GM18861 (cell line): ENCODE results near the gene GALNT18.

Source experiments
- ATAC-seq: cut with Tn5 transposase; IDR thresholded peaks from one replicate; pipeline ENCODE4 v1.9.1; 2021; ENCODE audit not compliant: unreplicated experiment

The GALNT18 gene

GRCh38 chr11:11251394-11251970 is 370.3 kb downstream of the GALNT18 start:
- ATAC-seq: peak; percentile 47

- ATAC-seq: no peak
These were observed 371.3 kb downstream of the GALNT18 start for GRCh38 chr11:11250470-11250869.

DNA sequence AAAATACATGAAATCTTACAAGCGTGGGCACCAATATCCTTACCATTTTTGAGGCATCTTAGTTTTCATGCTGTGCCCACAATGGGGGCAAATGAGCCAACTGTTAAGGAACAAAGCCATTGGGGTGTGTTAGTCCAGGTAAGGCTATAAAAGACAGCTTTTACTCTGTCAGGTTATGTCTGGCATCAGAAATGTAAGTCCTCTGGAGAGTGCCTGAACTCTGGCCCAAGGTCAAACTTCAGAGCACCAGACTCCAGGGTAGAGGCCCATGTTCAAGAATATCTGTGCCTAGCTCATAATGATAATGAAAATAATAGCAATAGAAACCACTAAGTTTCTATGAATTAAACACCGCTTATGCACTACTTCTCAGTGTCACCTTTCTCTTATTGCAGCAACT is 374.2 kb downstream of the GALNT18 start:
- ATAC-seq: no peak

DNA sequence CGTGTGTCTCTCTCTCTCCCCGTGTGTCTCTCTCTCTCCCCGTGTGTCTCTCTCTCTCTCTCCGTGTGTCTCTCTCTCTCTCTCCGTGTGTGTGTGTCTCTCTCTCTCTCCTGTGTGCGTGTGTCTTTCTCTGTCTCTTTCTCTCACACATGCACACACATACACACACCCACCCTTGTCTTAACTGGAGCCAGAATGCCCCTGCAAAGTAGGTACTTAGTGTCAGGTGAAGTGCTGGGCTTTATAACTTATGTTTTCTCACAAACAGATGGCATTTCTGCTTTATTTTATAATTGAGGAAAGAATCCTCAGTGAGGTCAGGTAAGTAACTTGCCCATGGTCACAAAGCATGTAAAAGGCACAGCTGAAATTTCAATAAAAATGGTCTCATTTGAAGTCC is 374.7 kb downstream of the GALNT18 start:
- ATAC-seq: no peak

DNA sequence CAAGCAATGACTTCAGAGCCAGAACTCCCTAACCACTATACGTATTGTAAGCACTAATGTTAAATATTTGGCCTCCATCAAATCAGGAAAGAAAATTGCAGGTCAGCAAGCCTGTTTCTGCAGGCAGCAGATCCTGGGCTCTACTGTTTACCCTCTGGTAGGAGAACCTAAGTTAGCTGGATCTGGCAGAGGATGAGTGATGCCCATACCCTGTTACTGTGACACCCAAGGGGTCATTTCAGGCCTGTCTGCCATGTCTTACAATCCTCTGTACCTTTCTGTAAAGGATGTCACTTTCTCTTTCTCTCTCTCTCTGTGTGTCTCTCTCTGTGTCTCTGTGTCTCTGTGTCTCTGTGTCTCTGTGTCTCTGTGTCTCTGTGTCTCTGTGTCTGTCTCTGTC is 375.6 kb downstream of the GALNT18 start:
- ATAC-seq: no peak

DNA sequence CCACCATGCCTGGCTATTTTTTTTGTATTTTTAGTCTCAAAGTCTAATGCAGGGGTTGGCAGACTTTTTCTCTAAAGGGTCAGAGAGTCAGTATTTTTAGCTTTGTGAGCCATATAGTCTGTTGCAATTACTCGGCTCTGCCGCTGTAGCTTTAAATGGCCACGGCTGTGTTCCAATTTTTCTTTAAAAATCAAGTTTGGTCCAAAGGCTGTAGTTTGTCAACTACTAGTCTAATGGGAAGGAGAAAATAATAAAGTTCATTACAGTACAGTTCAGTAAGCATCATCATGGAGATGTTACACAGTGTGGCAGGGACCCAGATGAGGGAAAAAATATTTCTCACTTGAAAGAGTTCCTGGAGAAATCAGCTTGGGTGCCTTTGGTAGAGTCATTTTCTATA is 376.4 kb downstream of the GALNT18 start:
- ATAC-seq: no peak

- no peak for ATAC-seq
These were observed 377.2 kb downstream of the GALNT18 start for GRCh38 chr11:11244470-11245080.

DNA sequence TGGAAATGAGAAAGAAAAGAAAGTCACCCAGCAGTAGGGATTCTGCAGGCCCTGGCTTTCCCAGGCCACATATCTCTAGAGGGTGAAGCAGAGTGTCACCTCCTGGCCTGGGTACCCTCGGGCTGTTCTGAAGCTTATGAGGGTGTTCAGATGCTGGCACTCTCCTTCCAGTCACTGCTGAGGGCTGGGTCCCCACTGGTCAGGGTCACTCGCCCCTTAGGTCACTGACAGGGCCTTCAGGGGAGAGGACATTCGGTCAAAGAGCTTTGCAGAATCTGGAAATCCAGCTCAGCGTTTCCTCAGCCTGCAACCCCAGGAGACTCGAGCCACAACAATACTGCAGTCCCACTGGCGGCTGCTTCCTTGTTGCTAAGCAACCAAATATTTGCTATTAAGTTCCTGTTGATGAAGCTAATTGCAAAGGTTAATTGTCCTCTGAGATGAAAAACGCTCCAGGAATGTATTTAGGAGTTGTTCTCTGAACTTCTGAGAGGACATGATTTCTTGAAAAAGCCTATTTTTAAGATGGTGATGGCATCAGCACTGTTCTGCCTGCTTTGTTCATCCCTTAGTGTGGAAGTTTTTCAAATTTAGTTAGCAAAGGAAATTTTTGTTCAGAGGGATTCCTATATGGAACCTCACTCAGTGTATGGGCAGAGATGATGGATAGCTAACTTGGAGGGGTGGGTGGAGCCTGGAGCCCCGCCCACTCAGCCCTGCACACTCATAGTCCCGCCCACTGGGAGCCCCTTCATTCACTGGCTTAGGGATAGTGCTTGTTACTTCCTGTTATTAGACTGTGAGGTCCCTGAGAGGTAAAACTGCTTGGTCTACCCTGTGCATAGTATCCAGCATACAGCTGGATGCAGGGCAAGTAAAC is 378.0 kb downstream of the GALNT18 start:
- no peak for ATAC-seq

- no peak for ATAC-seq
These were observed 378.6 kb downstream of the GALNT18 start for GRCh38 chr11:11243209-11243589.

- ATAC-seq: no peak
These were observed 380.5 kb downstream of the GALNT18 start for GRCh38 chr11:11241284-11241683.

DNA sequence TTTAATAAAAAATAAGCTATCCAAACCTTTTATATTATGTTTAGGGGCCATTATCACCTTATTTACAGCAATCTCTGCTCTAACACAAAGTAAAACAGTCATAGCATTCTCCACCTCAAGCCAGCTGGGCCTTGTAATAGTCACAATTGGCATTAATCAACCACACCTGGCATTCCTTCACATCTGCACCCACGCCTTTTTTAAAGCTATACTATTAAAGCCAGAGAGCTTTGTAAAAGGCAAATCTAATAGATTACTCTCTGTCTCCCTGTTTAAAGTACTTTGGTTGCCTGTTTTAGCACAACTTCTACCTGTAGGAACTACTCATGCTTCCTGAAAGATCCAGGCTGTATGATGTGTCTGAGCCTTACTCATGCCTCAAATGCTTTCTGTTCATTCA is 381.8 kb downstream of the GALNT18 start:
- no peak for ATAC-seq

DNA sequence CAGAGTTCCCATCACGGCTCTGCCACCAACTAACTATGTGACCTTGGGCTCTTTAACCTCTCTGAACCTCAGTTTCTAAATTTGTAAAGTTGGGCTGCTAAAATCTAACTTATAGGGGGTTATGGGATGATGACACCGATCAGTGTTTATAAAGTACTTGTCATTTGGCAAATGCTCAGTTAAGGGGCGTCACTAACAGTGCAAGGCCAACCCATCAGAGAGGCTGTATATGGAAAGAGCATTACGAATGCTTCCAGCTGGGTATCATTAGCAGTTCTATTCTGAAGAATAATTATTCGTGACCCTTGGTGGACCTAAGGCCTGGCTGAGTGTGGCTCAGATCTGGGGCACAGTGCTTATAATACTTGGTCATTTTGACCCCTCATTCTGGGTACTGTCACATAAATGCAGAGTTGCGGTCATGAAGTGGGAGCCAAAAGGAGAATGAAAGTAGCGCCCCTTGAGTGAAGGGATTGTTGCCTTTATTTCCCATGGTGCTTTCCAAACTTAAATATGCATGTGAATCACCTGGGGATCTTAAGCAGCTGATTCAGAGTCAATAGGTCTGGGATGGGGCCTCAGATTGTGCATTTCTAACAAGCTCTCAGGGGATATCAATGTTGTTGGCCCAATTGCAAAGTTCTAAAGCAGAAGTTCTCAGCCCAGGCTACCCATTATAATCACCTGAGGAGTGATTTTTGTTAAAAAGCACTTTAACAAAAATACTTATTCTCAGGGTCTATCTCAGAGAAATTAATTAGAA is 384.6 kb downstream of the GALNT18 start:
- ATAC-seq: no peak

- ATAC-seq: no peak
These were observed 385.2 kb downstream of the GALNT18 start for GRCh38 chr11:11236498-11237059.

DNA sequence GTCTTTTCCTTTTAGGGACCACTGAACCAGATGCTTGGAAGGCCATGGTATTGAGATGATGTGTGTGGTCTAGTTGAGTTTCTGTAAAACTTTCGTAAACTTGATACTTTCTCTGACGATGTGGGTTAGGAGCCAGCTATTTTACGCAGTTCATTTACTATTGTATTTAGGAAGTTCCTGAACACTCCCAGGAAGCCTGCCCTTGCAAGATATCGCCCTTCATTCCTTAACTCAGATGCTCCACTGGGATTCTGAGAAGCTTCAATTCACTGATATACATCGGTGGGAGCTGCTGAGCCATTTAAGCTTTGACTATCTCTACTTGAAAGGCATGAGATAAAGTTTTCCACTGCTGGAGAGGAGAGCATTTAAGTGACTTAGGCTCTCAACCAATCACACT is 390.0 kb downstream of the GALNT18 start:
- ATAC-seq: no peak

DNA sequence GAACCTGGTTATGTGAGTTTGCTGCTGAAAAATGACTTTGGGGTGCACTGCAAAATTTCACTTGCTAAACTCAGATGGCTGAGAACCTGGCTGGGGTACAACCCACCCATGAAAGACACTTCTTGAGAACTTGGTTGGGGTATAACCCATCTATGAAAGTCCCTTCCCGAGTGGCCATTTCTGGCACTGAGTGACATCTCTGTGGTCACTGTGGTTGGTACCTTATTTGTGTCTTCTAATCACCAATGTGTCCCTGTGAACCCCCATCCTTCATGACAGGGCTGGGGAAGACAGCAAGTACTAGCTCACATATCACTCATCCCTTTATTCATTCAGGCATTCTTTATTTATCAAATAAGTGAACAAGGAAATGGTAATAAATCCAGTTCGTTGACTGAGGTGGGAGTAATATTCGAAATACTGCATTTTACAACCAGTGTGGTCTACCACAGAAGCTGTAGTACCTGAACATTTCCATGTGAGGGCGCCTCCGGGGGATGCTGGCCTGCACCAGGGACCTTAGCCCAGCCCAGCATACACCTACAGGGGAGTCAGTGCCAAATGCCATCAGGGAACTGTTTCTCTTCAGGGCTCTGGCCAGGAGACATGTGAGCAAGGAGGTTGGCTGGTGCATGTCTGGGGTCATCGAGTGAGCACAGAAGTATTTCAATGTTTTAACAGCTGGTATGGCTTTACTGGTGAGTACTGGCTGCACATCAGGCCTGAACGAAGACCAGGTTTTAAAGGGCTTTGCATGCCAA is 390.8 kb downstream of the GALNT18 start:
- ATAC-seq: peak; percentile 51

DNA sequence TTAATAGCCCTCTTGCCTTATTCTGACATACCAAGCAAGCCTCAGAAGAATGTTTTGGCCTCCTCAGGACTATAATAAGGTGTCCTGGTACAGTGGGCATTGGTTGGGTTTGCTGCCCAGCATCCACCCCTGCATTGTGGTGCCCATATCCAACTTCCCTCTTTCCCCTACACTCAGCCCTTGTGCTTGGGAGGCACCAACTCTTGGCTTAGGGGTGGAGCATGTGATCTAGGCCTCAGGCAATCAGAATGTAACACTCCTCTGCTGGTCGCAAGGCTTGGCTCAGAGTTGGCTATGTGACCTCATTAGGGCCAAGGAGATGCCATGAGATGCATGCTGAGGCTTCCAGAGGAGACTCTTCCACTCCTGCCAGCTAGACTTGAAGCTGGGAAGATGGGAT is 391.7 kb downstream of the GALNT18 start:
- no peak for ATAC-seq

DNA sequence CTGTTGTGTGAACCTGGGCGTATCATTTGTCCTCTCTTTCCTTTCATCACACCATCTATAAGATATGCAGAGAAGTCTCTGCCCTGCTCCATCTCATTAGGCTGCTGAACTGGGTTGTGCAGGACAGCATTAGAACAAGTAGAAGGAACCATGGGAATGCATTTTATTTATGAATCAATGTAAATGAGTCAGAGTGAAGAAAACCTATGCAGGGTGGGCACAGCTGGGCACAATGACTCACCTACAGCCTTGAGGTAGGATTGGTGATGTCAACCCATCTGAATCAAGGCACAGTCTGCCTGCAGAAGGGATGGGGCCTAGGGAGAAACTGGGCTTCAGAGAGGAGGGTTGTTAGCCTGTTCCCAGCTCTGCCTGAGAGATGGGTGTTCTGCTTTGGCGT is 392.2 kb downstream of the GALNT18 start:
- ATAC-seq: no peak

GRCh38 chr11:11227296-11228085 is 394.3 kb downstream of the GALNT18 start:
- ATAC-seq: no peak
